KG1 (cell line): ENCODE results near the gene RELN.

ENCODE experiments used
- DNase-seq: peaks from one replicate; lab custom pipeline; 2025; lab: John Stamatoyannopoulos, UW

Gene RELN

GRCh38 chr7:103717574-103717973 lies 271.9 kb downstream of the RELN start:
- DNase-seq: no peak

- no peak for DNase-seq
These were observed 273.9 kb downstream of the RELN start for GRCh38 chr7:103715376-103716120.

- no peak for DNase-seq
These were observed 275.0 kb downstream of the RELN start for GRCh38 chr7:103714376-103714927.

- DNase-seq: no peak
These were observed 276.3 kb downstream of the RELN start for GRCh38 chr7:103712991-103713778.

GRCh38 chr7:103711413-103711812 lies 278.0 kb downstream of the RELN start:
- no peak for DNase-seq

- no peak for DNase-seq
These were observed 279.2 kb downstream of the RELN start for GRCh38 chr7:103710247-103710646.

GRCh38 chr7:103706805-103707204 lies 282.7 kb downstream of the RELN start:
- DNase-seq: no peak

GRCh38 chr7:103705542-103705941 lies 283.9 kb downstream of the RELN start:
- no peak for DNase-seq

GRCh38 chr7:103704701-103705100 lies 284.8 kb downstream of the RELN start:
- DNase-seq: no peak

GRCh38 chr7:103702982-103703381 lies 286.5 kb downstream of the RELN start:
- no peak for DNase-seq

GRCh38 chr7:103702454-103702853 lies 287.0 kb downstream of the RELN start:
- DNase-seq: no peak

- no peak for DNase-seq
These were observed 290.4 kb downstream of the RELN start for GRCh38 chr7:103699032-103699431.

- no peak for DNase-seq
These were observed 291.4 kb downstream of the RELN start for GRCh38 chr7:103698064-103698463.

GRCh38 chr7:103695521-103695920 lies 293.9 kb downstream of the RELN start:
- DNase-seq: no peak

- no peak for DNase-seq
These were observed 295.2 kb downstream of the RELN start for GRCh38 chr7:103694304-103694703.

GRCh38 chr7:103691291-103691690 lies 298.2 kb downstream of the RELN start:
- DNase-seq: no peak

GRCh38 chr7:103690242-103690974 lies 299.1 kb downstream of the RELN start:
- no peak for DNase-seq

GRCh38 chr7:103689255-103689654 lies 300.2 kb downstream of the RELN start:
- no peak for DNase-seq

GRCh38 chr7:103687951-103688350 lies 301.5 kb downstream of the RELN start:
- no peak for DNase-seq

- DNase-seq: no peak
These were observed 302.2 kb downstream of the RELN start for GRCh38 chr7:103687272-103687671.

GRCh38 chr7:103686763-103687162 lies 302.7 kb downstream of the RELN start:
- DNase-seq: no peak

- DNase-seq: no peak
These were observed 303.4 kb downstream of the RELN start for GRCh38 chr7:103686064-103686463.
